ENCODE measurements around the gene ATP2C2.

DNA sequence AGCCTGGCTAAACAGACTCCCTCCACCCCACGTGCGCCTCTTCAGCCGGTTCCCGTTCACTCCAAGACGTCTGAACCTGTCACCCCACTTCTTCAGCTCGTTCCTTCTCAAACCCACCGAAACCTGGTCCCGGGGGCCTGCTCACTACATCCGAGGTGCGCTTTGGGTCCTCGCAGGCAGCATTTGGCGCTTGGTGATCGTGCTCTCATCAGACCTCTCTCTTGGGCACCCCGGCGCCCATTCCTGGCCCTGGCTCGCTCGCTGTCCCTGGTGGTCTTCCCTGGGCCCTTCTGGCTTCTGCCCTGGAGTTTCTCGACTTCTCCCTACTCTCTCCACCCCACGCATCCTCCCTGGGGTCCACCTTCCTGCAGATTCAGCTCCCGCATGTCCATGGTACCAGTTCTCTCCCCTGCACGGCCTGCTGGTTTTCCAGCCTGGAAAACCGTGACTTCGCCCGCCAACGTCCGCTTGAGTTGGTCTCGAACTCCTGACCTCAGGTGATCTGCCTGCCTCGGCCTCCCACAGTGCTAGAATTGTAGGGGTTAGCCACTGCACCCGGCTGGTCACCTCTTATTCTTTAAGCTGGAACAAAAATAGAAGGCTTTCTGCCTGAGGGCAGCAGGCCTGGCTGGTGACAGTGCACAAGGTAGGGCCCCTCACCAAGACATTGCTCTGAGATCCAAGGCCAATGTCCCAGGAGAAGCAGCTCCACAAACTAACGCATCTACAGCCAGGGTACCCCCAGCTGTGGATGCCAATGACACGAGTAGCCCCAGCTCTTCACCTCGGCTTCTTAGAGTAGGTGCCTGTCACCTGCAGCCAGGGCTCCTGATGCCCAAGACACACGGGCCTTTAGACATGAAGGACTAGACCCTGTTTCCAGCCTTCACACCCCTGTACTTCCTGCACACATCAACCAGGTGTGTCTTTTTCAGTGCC lies 137.2 kb downstream of the ATP2C2 start:
- TF ChIP-seq, protein P1, sequence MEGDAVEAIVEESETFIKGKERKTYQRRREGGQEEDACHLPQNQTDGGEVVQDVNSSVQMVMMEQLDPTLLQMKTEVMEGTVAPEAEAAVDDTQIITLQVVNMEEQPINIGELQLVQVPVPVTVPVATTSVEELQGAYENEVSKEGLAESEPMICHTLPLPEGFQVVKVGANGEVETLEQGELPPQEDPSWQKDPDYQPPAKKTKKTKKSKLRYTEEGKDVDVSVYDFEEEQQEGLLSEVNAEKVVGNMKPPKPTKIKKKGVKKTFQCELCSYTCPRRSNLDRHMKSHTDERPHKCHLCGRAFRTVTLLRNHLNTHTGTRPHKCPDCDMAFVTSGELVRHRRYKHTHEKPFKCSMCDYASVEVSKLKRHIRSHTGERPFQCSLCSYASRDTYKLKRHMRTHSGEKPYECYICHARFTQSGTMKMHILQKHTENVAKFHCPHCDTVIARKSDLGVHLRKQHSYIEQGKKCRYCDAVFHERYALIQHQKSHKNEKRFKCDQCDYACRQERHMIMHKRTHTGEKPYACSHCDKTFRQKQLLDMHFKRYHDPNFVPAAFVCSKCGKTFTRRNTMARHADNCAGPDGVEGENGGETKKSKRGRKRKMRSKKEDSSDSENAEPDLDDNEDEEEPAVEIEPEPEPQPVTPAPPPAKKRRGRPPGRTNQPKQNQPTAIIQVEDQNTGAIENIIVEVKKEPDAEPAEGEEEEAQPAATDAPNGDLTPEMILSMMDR (IDR thresholded peaks at IDR 0.05; ENCODE audit: insufficient read depth, low read length, poor library complexity, severe bottlenecking): no peak
- TF ChIP-seq EZH2phosphoT487 (conservative IDR thresholded peaks at IDR 0.05; ENCODE audit: low read length): no peak

Measured in SU-DHL-6 (cell line).